NCI-H524 (cell line): ENCODE results near the gene SSR3.
A peak's percentile ranks its signal among the peaks of the same experiment; 100 is the strongest.
"Not testable (repeated sequence)": the region's sequence is repeated elsewhere in the genome, so short reads cannot be mapped to it uniquely, and the experiment has no call there.

Experiments used
- DNase-seq, 2 experiments: peaks; one replicate each; lab custom pipeline; 2025; lab: John Stamatoyannopoulos, UW

SSR3 gene

DNA sequence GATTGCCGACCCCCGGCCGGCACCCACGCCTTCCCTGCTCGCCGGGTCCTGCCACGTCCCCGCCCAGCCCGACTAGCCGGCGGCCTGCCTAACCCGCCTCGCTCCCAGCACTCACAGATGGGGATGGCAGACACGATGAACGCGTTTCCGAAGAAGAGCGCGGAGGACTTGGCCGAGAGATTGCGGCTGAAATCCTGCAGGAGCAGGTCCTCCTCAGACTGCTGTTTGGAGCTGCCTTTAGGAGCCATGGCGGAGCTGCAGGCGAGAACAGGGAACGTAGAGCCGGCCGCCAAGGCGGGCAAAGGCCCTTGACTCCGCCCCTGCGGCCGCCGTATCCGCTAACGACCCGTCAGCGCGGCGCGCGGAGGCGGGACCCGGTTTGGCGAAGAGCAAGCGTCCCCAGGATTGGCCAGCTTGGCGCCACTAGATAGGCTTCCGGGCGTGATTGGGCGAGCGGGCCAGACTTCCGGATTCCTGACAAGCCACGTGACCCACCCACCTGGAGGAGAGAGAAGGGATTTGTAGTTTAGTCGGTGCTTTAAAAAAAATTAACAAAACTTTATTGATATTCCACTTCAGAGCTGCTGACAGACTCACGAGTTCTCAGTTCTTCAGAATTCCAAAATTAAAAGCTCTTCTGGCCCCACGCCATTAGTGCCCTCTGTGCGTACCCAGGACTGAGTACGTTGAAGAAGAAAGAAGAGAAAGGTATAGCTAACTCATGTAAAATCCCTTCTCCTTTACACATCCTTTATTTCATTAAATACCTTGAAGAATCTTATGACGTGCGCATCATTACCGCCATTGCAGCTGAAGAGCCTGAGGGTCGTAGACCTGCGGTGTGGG lies at the start of gene SSR3:
TSS of gene SSR3 (minus strand) at position 276 of the 846 bp plus-strand sequence. CDS start at position 248, 28 bp downstream.
- DNase-seq = peak; percentile 99 to 100

GRCh38 chr3:156604064-156604641 lies 49.2 kb upstream of the SSR3 start:
- DNase-seq = no peak

GRCh38 chr3:156603379-156604017 lies 48.6 kb upstream of the SSR3 start:
- DNase-seq = no peak

DNA sequence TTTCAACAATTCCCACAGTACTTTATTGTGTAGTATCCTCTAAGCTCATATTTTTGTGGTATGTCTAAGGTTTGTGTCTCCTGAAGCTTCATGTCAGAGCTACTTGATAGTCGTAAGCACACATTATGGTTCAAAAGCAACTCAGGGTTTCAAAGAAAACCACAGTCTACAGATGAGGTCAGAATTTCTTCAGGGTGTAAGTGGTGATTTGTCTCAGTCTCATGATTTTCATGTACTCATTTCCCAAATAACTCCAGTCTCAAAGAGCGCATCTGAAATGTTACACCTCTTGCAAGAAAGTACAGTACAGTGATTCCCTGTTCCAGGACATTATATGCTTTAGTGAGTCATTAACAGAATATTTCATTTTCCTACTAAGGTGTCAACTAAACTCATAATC lies 47.5 kb upstream of the SSR3 start:
- no peak for DNase-seq

- DNase-seq = no peak
Observed at GRCh38 chr3:156601497-156601896, 46.6 kb upstream of the SSR3 start.

DNA sequence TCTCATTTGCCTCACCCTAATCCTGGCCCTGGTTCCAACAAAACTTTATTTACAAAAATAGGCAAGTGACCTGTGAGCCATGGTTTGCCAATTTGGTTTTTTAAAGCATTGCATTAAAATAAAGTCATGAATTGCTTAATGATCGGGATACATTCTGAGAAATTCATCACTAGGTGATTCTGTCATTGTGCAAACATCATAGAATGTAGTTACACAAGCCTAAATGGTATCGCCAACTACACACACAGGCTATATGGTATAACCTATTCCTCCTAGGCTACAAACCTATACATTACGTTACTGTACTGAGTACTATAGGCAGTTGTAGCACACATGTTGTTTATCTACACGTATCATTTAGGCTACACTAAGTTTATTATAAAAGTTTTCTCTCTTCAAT lies 45.9 kb upstream of the SSR3 start:
- no peak for DNase-seq

DNA sequence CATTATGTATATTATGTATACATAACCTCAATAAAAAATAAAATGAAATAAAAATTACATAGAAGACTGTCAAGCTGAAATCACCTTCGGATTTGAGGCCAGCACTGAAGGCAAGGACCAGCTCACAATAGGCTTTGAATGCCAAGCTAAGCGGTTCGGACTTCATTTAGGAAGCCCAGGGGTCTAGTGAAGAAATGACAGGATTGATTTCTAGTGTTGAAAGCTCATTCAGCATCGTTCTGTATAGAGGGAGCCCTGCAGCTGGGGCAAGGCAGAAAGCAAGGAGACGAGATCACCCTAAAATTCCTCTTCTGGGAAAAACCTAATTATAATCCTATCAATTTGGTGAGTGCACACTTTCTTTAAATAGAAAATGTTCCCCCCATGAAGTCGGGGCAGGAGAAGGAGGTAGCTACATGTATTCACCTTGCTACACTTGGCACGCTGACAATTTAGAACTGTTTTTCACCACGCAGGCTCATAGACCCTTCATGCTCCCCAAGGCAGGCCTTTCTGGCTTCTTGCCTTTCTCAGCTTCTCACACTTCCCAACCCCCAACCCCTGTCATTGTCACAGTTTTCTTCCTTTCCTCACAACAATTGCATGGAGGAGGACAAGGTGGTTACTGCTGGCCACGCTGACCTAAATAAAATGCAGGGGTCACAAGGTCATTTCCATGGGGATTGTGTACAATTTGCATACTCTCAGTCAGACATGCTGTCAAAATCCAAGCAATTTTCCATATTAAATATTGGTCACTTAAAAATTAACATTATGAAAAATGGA lies 44.4 kb upstream of the SSR3 start:
- DNase-seq = no peak

- no peak for DNase-seq
Observed at GRCh38 chr3:156598413-156598812, 43.5 kb upstream of the SSR3 start.

DNA sequence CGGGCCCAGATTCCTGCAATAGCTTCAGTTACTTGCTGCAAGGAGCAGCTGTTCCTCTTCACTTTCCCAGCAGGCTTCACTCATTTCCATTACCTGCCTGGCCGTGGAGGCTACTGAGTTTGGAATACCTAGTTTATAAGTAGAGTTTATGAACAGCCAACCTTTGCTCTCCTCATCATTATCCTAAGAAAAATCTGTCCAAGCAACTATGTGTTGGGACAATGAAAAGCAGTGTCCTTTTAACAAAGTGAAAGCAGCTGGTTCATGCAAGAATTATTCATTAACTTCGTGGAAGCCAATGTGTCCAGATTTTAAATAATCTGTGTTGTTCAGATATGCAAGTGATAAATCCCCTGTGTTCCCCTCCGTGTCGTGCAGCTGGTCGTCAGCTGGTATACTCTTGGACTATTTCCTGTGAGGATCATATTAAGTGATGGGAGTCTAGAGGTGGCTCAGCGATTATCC lies 39.3 kb upstream of the SSR3 start:
- DNase-seq = peak in 1 of 2 experiments; percentile 16

- no peak for DNase-seq
Observed at GRCh38 chr3:156593814-156594213, 38.9 kb upstream of the SSR3 start.

DNA sequence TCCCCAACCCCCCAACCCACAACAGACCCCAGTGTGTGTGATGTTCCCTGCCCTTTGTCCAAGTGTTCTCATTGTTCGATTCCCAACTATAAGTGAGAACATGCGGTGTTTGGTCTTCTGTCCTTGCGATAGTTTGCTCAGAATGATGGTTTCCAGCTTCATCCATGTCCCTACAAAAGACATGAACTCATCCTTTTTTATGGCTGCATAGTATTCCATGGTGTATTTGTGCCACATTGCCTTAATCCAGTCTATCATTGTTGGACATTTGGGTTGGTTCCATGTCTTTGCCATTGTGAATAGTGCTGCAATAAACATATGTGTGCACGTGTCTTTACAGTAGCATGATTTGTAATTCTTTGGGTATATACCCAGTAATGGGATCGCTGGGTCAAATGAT lies 34.9 kb upstream of the SSR3 start:
- not testable (repeated sequence) for DNase-seq

DNA sequence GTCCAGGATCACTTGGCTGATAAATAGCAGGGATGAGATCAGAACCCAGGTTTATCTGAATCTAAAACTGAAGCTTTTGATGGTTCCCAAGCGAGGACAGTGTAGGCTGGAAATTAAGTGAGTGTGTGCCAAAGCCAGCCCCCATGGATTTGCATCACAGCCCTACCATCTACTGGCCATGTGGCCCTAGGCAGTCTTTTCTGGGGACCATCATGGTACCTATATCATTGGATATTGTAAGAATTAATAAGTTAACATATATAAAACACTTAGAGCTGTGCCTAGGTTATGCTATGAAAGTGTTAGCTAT lies 32.8 kb upstream of the SSR3 start:
- DNase-seq = no peak

DNA sequence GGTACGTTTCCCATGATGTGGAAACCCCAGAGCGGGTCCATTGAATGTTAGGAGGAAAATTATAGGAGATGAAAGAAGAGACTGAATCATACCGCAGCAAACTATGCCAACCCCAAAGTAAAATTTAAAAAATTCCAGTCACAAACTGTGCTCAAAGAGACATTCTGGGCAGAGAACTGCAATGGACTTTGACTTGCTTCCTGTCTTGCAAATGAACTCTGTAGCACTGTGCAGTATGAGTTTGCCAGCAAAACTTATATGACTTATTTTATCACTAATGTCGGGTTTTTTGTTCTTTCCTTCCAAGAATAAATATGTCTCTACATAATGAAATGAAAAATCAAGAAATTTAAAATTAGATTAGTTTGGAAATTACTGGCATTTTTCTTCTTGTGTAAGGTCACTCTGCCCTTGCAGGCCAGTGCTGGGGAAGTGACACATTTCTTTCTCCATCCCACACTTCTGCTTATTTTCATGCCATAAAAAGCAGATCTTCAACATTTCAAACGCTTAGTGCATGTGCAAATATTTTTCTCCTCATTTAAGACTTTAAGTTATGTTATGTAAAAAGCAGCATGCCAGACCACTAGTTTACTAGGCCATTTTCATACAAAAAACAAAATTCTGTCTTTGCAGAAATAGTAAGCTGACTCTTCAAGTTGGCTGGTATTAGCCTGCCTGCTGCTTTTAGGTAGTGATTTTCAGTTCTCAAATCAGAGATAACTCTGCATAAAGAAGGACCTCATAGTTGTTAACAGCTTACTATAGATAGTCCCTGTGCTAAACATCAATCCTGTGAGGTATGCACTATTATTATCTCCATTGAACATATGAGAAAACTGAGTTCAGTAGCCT lies 32.2 kb upstream of the SSR3 start:
- no peak for DNase-seq

GRCh38 chr3:156583469-156583868 lies 28.6 kb upstream of the SSR3 start:
- no peak for DNase-seq

- DNase-seq = no peak
Observed at GRCh38 chr3:156582532-156583183, 27.7 kb upstream of the SSR3 start.

DNA sequence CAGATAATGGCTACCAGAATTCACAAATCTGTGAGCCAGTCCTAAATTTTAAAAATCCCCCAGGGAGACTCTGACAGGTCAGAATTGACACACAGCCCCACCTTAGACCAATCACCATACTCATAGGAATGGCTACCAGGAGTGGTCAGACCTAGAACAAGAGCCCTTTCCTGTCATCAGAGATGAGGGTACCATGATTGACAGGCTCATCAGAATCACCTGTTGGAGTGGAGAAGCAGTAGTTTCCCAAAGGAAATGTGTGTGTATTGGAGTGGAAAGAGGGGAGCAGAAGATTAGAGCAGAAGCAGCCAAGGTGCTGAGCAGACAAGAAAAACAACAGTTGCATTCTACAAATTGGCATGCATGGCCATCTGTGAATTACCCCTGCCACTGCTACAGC lies 27.0 kb upstream of the SSR3 start:
- DNase-seq = no peak

DNA sequence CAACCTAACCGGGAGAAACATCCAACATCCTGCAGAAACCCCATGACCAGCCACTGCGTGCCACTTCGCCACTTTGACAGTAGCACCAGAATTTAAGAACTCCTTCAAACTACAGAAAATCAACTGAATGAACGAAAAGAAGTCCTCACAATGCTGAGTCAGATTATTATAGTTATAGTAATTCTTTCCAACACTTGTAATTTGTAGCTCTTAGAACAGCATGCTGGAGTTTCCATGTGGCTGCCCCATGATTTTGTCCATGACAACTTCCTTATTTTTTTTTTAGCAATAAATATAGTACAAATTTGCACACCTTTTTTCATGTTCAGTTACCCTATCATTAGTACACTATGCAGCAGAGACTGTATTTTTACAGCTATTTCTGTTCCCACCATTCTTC lies 26.1 kb upstream of the SSR3 start:
- DNase-seq = no peak

- no peak for DNase-seq
Observed at GRCh38 chr3:156579427-156579851, 24.5 kb upstream of the SSR3 start.

DNA sequence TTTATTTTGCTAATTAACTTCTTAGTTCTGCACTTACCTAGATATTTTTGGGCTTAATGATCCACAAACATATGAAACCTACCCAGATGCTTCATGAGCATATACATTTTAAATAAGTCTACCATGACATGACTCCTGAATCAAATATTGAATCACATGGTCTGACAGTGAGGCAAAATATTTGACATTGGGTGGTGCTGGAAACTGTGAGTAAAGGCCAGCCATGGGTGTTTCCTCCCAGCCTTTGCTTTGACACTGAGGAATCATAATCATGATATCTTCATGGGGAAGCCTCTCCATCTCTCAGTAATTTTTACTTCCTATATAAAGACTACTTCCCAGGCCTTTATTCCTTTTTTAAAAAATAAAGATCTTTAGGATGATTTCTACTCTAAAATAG lies 22.8 kb upstream of the SSR3 start:
- no peak for DNase-seq

- no peak for DNase-seq
Observed at GRCh38 chr3:156576651-156577348, 21.9 kb upstream of the SSR3 start.
